Breast epithelium (tissue), 3 donors: Measurements from ENCODE around the gene CLEC1A.

Source experiments
- CTCF ChIP-seq, 3 donors: fragments of 450-650 bp; IDR thresholded peaks; one replicate each; pipeline ENCODE4 v1.5.1; 2016 to 2017; ENCODE audit warnings: antibody characterized with exemption in 3 of 3, mild to moderate bottlenecking in 3 of 3, moderate library complexity in 3 of 3
- POLR2A ChIP-seq: fragments of 450-650 bp; IDR thresholded peaks from one replicate; pipeline ENCODE4 v1.6.1; 2016; ENCODE audit warnings: antibody characterized with exemption, mild to moderate bottlenecking, moderate library complexity

- TF ChIP-seq CTCF (IDR thresholded peaks at IDR 0.05) (no peak), POLR2A (no peak)
Measured at GRCh38 chr12:10126413-10126812, 27.6 kb upstream of the CLEC1A start.
